ENCODE data around the gene RGMA. TPM values are rescaled to one million over a fixed set of nuclear protein-coding genes. Genes with fewer than 3 reads are reported as not detected.

The RGMA gene
- total and polyA plus RNA-seq, 2 donors (not counting 1 experiment from before 2014, with no cell fraction given): not detected

DNA sequence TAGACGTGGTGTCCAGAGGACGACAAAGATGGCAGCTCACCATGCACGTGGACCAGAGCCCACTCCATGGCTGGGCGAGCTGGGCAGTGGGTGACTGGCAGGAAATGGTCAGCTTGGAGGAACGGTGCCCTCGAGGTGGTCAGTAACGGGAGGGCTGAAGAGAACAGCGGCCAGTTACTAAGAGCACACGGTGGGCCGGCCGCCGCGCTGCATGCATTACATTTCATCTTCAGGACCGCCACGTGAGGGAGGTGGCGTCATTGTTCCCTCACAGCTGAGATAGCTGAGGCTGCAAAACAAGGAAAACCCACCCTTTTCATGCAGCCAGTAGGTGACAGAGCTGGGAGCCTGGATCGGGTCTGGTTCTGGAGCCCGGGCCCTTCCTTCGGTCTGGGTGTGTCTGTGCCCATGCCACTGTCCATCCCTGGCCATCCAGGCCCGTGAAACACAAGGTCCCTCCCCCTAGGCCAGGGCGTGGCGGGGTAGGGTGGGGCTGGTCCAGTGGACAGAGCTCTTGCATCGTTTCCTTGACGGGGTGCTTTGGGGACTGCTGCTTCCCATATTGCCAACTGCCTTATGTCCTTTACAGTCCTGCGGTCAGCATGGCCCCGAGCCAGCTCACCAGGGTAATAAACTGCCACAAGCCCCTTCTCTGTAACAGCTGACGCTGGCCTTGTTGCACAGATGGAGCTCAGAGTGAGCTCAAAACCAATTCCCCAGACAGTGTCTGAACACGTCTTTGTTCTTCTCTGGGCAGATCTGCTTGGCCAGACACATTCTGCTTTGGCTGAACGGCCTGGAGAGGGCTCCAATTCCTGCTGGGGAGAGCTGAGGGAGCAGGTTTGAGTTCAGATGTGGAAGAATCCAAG, 51.8 kb downstream of the RGMA start:
- WGBS (ENCODE audit: insufficient coverage): 87% methylated on average over 29 of the region's 29 CpGs
- H3K27ac Mint-ChIP-seq: no peak overlapping the region
- no peak for DNase-seq

More for the DNA sequence above, 51.8 kb downstream of the RGMA start:
- peaks cover 0 to 5% (median 0%) of the 10 kb centered on the region in 4 experiments for H3K27me3 ChIP-seq (replicated peaks in 1 of 4; ENCODE audit: control extremely low read depth in 1 of 4, control insufficient read depth in 3 of 4, insufficient read depth in 4 of 4, low read length in 3 of 4)
- intact Hi-C loops (cut with micrococcal nuclease): loop anchor here (10.0 kb wide), 1 partner anchor 1088 kb away; no protein-coding TSS in a partner anchor
- ChIA-PET POLR2A (no interaction called here), CTCF (no interaction called here)
- Mint-ChIP-seq H3K4me3 (no peak overlapping the region), H3K4me1 (peaks cover 13% of the 10 kb centered on the region), H3K27me3 (peaks cover 9% of the 10 kb centered on the region), H3K9me3 (ENCODE audit: insufficient read depth) (no peaks in the 10 kb centered on the region)
- no peak overlapping the region for H3K27ac ChIP-seq (ENCODE audit: low read length in 2 of 2)
- H2AFZ ChIP-seq (ENCODE audit: insufficient read depth, low read depth, low read length, poor library complexity, severe bottlenecking): no peak overlapping the region
- H3K9ac ChIP-seq (ENCODE audit: low read length): no peak overlapping the region
- no peaks in the 10 kb centered on the region for H4K20me1 ChIP-seq (ENCODE audit: control insufficient read depth, insufficient read depth, low read length, poor library complexity, severe bottlenecking)
- TF ChIP-seq EZH2 (IDR thresholded peaks at IDR 0.05; ENCODE audit: borderline replicate concordance, insufficient read depth, low read depth, low read length, poor library complexity, severe bottlenecking) (no peak), CTCF (IDR thresholded peaks at IDR 0.05) (no peak)
- H3K4me3 ChIP-seq (ENCODE audit: control extremely low read depth in 1 of 5, extremely low read depth in 1 of 5, insufficient read depth in 1 of 5, low read depth in 2 of 5, low read length in 4 of 5): no peak overlapping the region
- no peak overlapping the region for H3K4me2 ChIP-seq (replicated peaks; ENCODE audit: low read depth, low read length, poor library complexity, severe bottlenecking)
- H3K36me3 ChIP-seq (replicated peaks in 1 of 2; ENCODE audit: control extremely low read depth in 1 of 2, control insufficient read depth in 1 of 2, extremely low read depth in 1 of 2, insufficient read depth in 2 of 2, low read length in 1 of 2): no peaks in the 10 kb centered on the region
- no peak for ATAC-seq (ENCODE audit: low read depth)
- H3K79me2 ChIP-seq (ENCODE audit: control insufficient read depth, insufficient read depth, low read length): no peaks in the 10 kb centered on the region
- no peaks in the 10 kb centered on the region for H3K9me3 ChIP-seq (ENCODE audit: control extremely low read depth in 1 of 3, control insufficient read depth in 2 of 3, insufficient read depth in 1 of 3, low read length in 2 of 3)
- H3K4me1 ChIP-seq (ENCODE audit: control insufficient read depth in 2 of 2, insufficient read depth in 2 of 2, low read length in 2 of 2): peaks cover 0 to 10% of the 10 kb centered on the region in 2 donors
